Fibroblast of mammary gland (primary cell): ENCODE data around the gene AGER.

Source experiments
- DNase-seq: peaks from one replicate; pipeline ENCODE4 v3.0.0-alpha.2; 2010; ENCODE audit warnings: low read depth
- H3K4me3 ChIP-seq: 2 replicates; pipeline ENCODE4 v1.5.1; 2011; ENCODE audit warnings: low read depth, mild to moderate bottlenecking, low read length, moderate library complexity; ENCODE audit not compliant: control insufficient read depth
- CTCF ChIP-seq: conservative IDR thresholded peaks from 2 replicates; pipeline ENCODE4 v1.5.1; 2011; ENCODE audit warnings: low read depth, low read length, inconsistent platforms; ENCODE audit not compliant: control insufficient read depth, insufficient read depth

Gene AGER

GRCh38 chr6:32167154-32167760 is 16.8 kb downstream of the AGER start:
- H3K4me3 ChIP-seq = no peak overlapping the region
- TF ChIP-seq CTCF = no peak
- no peak for DNase-seq

GRCh38 chr6:32166411-32167061 is 17.5 kb downstream of the AGER start:
- no peak overlapping the region for H3K4me3 ChIP-seq
- no peak for DNase-seq
- no peak for TF ChIP-seq CTCF

- no peak for TF ChIP-seq CTCF
- DNase-seq = no peak
- H3K4me3 ChIP-seq = no peak within 1 kb of the TSS
These were observed 19.8 kb downstream of the AGER start, which contains the start of gene EGFL8 for GRCh38 chr6:32164295-32164694. Gene EGFL8 (plus strand): TSS chr6:32164595. CDS start chr6:32166166, 1,571 bp downstream.

GRCh38 chr6:32163559-32164258 is 20.3 kb downstream of the AGER start:
- TF ChIP-seq CTCF = no peak
- DNase-seq = no peak
- no peak overlapping the region for H3K4me3 ChIP-seq

GRCh38 chr6:32158052-32158451 is 26.0 kb downstream of the AGER start:
- DNase-seq = no peak
- no peak for TF ChIP-seq CTCF
- no peak overlapping the region for H3K4me3 ChIP-seq

- no peak for TF ChIP-seq CTCF
- H3K4me3 ChIP-seq = no peak overlapping the region
- no peak for DNase-seq
These were observed 27.2 kb downstream of the AGER start for GRCh38 chr6:32156891-32157290.
